Cardiac muscle cell (in vitro differentiated cells and primary cell): Measurements from ENCODE around the gene SRGAP1. TPM values are rescaled to one million over a fixed set of nuclear protein-coding genes. Genes with fewer than 3 reads are reported as not detected.

Experiments used
- DNase-seq, 2 donors: peaks; one replicate each; pipeline versions ENCODE4 v3.0.0 to v3.0.0-alpha.2; 2010 to 2017; ENCODE audit warnings: low read depth in 1 of 2, low spot score in 1 of 2
- H3K27ac ChIP-seq: fragments of 200-600 bp; sonication (generic); 2 replicates; pipeline ENCODE4 v1.5.1; 2016
- H3K27me3 ChIP-seq: fragments of 200-600 bp; sonication (generic); 2 replicates; pipeline ENCODE4 v1.6.0; 2016; ENCODE audit warnings: control low read depth
- H3K36me3 ChIP-seq: fragments of 200-600 bp; sonication (generic); 2 replicates; pipeline ENCODE4 v1.5.1; 2016; ENCODE audit warnings: control low read depth
- H3K4me1 ChIP-seq: fragments of 200-600 bp; sonication (generic); 2 replicates; pipeline ENCODE4 v1.8.1; 2017; ENCODE audit warnings: low read depth, mild to moderate bottlenecking, mixed run types
- H3K4me3 ChIP-seq: fragments of 200-600 bp; sonication (generic); 2 replicates; pipeline ENCODE4 v1.5.1; 2016; ENCODE audit warnings: mild to moderate bottlenecking
- H3K9me3 ChIP-seq: fragments of 200-600 bp; sonication (generic); 2 replicates; pipeline ENCODE4 v1.5.1; 2017; ENCODE audit warnings: low read depth, mild to moderate bottlenecking, control low read depth
- CTCF ChIP-seq: IDR thresholded peaks from 2 replicates; pipeline ENCODE4 v1.5.1; 2012; ENCODE audit warnings: low read depth, mild to moderate bottlenecking, low read length
- polyA plus RNA-seq: library from polyadenylated mRNA; unstranded; fragments of >200 nt; fragmentation: Nextera tagmentation; extraction: Ambion mirVana; gene quantifications from 2 replicates; pipeline ENCODE4 v1.2.1, GENCODE V29; 2016
- total RNA-seq: library from RNA; depleted of rRNA; stranded (reverse); fragments of >200 nt; gene quantifications from 2 replicates; pipeline ENCODE4 v1.2.3, GENCODE V29; 2016

Gene SRGAP1
- total and polyA plus RNA-seq, 2 experiments from 2014 or later = 2.7 to 3.9 TPM

GRCh38 chr12:63955831-63956666, 111.5 kb downstream of the SRGAP1 start:
- no peak overlapping the region for H3K4me3 ChIP-seq
- no peak for TF ChIP-seq CTCF
- DNase-seq = peak in 1 of 2 donors; percentile 81
- H3K9me3 ChIP-seq = no peaks in the 10 kb centered on the region
- no peak overlapping the region for H3K27ac ChIP-seq
- no peaks in the 10 kb centered on the region for H3K27me3 ChIP-seq
- no peaks in the 10 kb centered on the region for H3K4me1 ChIP-seq
- no peaks in the 10 kb centered on the region for H3K36me3 ChIP-seq

DNA sequence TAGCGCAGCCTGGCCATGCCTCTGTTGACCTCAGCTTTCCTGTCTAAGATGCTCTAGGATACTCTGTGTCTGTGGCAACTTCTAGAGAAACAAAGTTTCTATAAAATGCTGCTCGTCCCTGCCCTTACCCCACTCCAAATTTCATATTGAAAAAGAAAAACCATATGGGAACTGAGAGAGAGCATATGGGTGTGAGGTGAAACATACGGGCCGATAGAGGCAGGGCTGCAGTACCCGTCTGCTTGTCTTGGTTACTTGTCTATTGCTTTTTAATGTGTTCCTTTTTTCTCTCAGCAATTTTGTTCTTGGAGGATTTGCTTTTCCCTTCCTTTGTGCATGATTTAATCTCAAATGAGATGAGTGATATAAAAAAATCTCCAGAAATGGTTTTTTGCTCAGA, 113.0 kb downstream of the SRGAP1 start:
- TF ChIP-seq CTCF = no peak
- DNase-seq = no peak
- no peaks in the 10 kb centered on the region for H3K36me3 ChIP-seq
- no peaks in the 10 kb centered on the region for H3K27me3 ChIP-seq
- no peaks in the 10 kb centered on the region for H3K9me3 ChIP-seq
- no peak overlapping the region for H3K4me3 ChIP-seq
- no peak overlapping the region for H3K27ac ChIP-seq
- H3K4me1 ChIP-seq = no peaks in the 10 kb centered on the region

DNA sequence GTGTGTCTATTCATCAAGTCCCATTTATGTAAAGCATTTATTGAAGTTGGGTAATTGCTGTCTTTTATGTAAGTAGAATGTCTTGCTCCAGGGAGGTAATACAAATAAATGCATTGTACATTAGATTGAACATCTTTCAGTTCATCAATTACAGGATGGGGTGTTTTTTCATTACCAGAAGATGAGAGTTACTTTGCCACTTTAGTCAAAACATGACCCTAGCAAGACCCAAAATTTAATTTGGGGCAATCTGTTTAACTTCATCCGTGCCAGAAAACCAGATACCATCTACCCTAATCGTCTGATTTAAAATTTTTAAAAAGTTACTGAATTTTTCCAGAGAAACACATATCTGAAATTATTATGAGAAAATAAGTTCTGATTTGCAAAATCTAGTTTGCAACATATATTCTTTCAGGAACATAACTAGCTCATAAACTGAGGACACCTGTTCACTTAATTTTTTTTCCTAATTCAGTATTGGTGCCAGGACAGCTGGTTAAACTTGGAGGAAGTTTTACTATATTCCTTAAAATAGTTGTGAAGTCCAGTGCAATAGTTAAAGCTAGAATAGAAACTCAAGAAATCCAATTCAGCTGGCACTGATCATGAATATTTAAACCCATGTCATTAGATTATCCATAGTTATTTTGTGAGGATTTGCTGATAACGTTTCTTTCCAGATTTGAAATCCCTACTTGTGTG, 114.5 kb downstream of the SRGAP1 start:
- Histone ChIP-seq H3K27ac (no peak overlapping the region), H3K36me3 (no peaks in the 10 kb centered on the region), H3K4me3 (no peak overlapping the region), H3K4me1 (no peaks in the 10 kb centered on the region), H3K9me3 (no peaks in the 10 kb centered on the region), H3K27me3 (no peaks in the 10 kb centered on the region)
- DNase-seq = no peak
- TF ChIP-seq CTCF = no peak

- Histone ChIP-seq H3K9me3 (no peaks in the 10 kb centered on the region), H3K27me3 (no peaks in the 10 kb centered on the region), H3K4me3 (no peak overlapping the region), H3K27ac (no peak overlapping the region), H3K36me3 (no peaks in the 10 kb centered on the region), H3K4me1 (no peaks in the 10 kb centered on the region)
- DNase-seq = no peak
- TF ChIP-seq CTCF = no peak
Observed at GRCh38 chr12:63961048-63961447, 116.5 kb downstream of the SRGAP1 start.

- TF ChIP-seq CTCF = no peak
- Histone ChIP-seq H3K4me1 (no peaks in the 10 kb centered on the region), H3K36me3 (no peaks in the 10 kb centered on the region), H3K27ac (no peak overlapping the region), H3K27me3 (no peaks in the 10 kb centered on the region), H3K9me3 (no peaks in the 10 kb centered on the region), H3K4me3 (no peak overlapping the region)
- DNase-seq = no peak
Observed at GRCh38 chr12:63961543-63961942, 117.0 kb downstream of the SRGAP1 start.
